PC-3 (cell line): ENCODE results near the gene STRN3. TPM values are rescaled to one million over a fixed set of nuclear protein-coding genes. Genes with fewer than 3 reads are reported as not detected.
"Not testable (repeated sequence)": the region's sequence is repeated elsewhere in the genome, so short reads cannot be mapped to it uniquely, and the experiment has no call there.

Experiments
- ATAC-seq: fragments of 200-7000 bp; cut with Tn5 transposase; 2 replicates; pipeline ENCODE4 v1.9.1; 2020; ENCODE audit warnings: mild to moderate bottlenecking, moderate library complexity
- BruUV-seq: library from RNA; stranded (reverse); fragments of 400-500 nt; replicated peaks from 2 replicates; lab custom pipeline; 2021; lab: Mats Ljungman, UMichigan
- CTCF ChIA-PET: fragments of 300-600 bp; sonication (Branson Sonifier 250); formaldehyde crosslinking; loops from one replicate; lab custom pipeline; 2022; ENCODE audit warnings: antibody characterized with exemption; lab: Charles Lee
- POLR2A ChIA-PET: fragments of 300-600 bp; sonication (Branson Sonifier 250); formaldehyde crosslinking; loops from one replicate; lab custom pipeline; 2022; ENCODE audit warnings: antibody characterized with exemption; ENCODE audit not compliant: unreplicated experiment; lab: Charles Lee
- DNase-seq: peaks from one replicate; pipeline ENCODE4 v3.0.0-alpha.2; 2015
- H2AFZ ChIP-seq: fragments of 300-600 bp; sonication (generic); 2 replicates; pipeline ENCODE4 v1.6.0; 2016; ENCODE audit warnings: antibody characterized with exemption, low read length
- H3F3A ChIP-seq: fragments of 300-600 bp; sonication (generic); one replicate; pipeline ENCODE4 v1.6.0; 2017; ENCODE audit warnings: antibody characterized with exemption, low read length, control low read depth, mild to moderate bottlenecking; ENCODE audit not compliant: unreplicated experiment
- H3K27ac ChIP-seq: fragments of 300-600 bp; sonication (generic); 2 replicates; pipeline ENCODE4 v1.5.1; 2016; ENCODE audit warnings: mild to moderate bottlenecking, low read length
- H3K27me3 ChIP-seq: fragments of 300-600 bp; sonication (generic); 2 replicates; pipeline ENCODE4 v1.6.1; 2016; ENCODE audit warnings: low read length, mixed read lengths
- H3K36me3 ChIP-seq: fragments of 300-600 bp; sonication (generic); 2 replicates; pipeline ENCODE4 v1.6.1; 2016; ENCODE audit warnings: low read depth, mixed run types, low read length, mixed read lengths
- H3K4me1 ChIP-seq: fragments of 300-600 bp; sonication (generic); 2 replicates; pipeline ENCODE4 v1.5.1; 2016; ENCODE audit warnings: low read length; ENCODE audit not compliant: insufficient read depth
- H3K4me2 ChIP-seq: fragments of 300-600 bp; sonication (generic); 2 replicates; pipeline ENCODE4 v1.6.0; 2016; ENCODE audit warnings: low read length
- H3K4me3 ChIP-seq: fragments of 300-600 bp; sonication (generic); 2 replicates; pipeline ENCODE4 v1.5.1; 2016; ENCODE audit warnings: mild to moderate bottlenecking, low read length, mixed read lengths
- H3K79me2 ChIP-seq: fragments of 300-600 bp; sonication (generic); 2 replicates; pipeline ENCODE4 v1.6.1; 2017; ENCODE audit warnings: low read length, mixed read lengths
- H3K9ac ChIP-seq: fragments of 300-600 bp; sonication (generic); 2 replicates; pipeline ENCODE4 v1.6.0; 2016; ENCODE audit warnings: mild to moderate bottlenecking, low read length
- H3K9me2 ChIP-seq: fragments of 300-600 bp; sonication (generic); replicated peaks from 2 replicates; pipeline ENCODE4 v1.6.1; 2016; ENCODE audit warnings: mixed run types, low read length, mixed read lengths
- H3K9me3 ChIP-seq: fragments of 300-600 bp; sonication (generic); 2 replicates; pipeline ENCODE4 v1.6.1; 2016; ENCODE audit warnings: low read length, mixed read lengths
- H4K20me1 ChIP-seq: fragments of 300-600 bp; sonication (generic); 2 replicates; pipeline ENCODE4 v1.6.1; 2016; ENCODE audit warnings: low read length, mixed read lengths
- CTCF ChIP-seq: fragments of 300-600 bp; sonication (generic); conservative IDR thresholded peaks from 2 replicates; pipeline ENCODE4 v1.5.1; 2017; ENCODE audit warnings: antibody characterized with exemption, low read depth, mild to moderate bottlenecking, low read length
- EZH2 ChIP-seq: fragments of 300-600 bp; sonication (generic); IDR thresholded peaks from one replicate; pipeline ENCODE4 v1.6.1; 2017; ENCODE audit warnings: antibody characterized with exemption, mild to moderate bottlenecking, low read length; ENCODE audit not compliant: unreplicated experiment
- EZH2phosphoT487 ChIP-seq: fragments of 300-600 bp; sonication (generic); IDR thresholded peaks from 2 replicates; pipeline ENCODE4 v1.6.1; 2018; ENCODE audit warnings: mild to moderate bottlenecking, antibody characterized with exemption, low read length, borderline replicate concordance
- intact Hi-C: fragments of 100-400 bp; cut with micrococcal nuclease; formaldehyde crosslinking; loops from 2 replicates; pipeline ENCODE4 v1.9.0; 2023
- total RNA-seq: library from RNA; depleted of rRNA; stranded (reverse); fragments of >200 nt; gene quantifications from 2 replicates; pipeline ENCODE4 v1.2.3, GENCODE V29; 2014

STRN3 gene
- total RNA-seq, 1 experiment from 2014 or later = 41.4 TPM

DNA sequence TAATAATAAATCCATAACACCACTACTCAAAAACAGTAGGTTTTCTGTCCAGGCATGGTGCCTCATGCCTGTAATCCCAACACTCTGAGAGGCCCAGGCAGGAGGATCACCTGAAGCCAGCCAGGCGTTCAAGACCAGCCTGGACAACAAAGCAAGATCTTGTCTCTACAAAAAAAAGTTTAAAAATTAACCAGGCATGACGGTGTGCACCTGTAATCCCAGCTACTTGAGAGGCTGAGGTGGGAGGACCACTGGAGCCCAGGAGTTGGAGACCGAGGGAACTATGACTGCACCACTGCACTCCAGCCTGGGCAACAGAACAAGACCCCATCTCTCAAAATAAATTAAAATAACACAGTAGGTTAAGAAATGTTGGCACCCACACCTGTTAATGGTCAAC, 45.2 kb downstream of the STRN3 start:
- DNase-seq = no peak
- Histone ChIP-seq H3K27ac (no peak overlapping the region), H3K4me1 (no peaks in the 10 kb centered on the region), H2AFZ (no peak overlapping the region), H3K79me2 (peaks cover 96% of the 10 kb centered on the region), H3K9ac (no peak overlapping the region), H3F3A (no peaks in the 10 kb centered on the region), H3K9me3 (no peaks in the 10 kb centered on the region), H3K27me3 (no peaks in the 10 kb centered on the region), H3K4me3 (no peak overlapping the region), H3K36me3 (no peaks in the 10 kb centered on the region), H3K9me2 (no peaks in the 10 kb centered on the region), H4K20me1 (0 out of 2 replicates have a peak, but pooled peaks cover 5% of the 10 kb centered on the region), H3K4me2 (no peak overlapping the region)
- intact Hi-C loops = loop anchor here (1.0 to 2.0 kb wide), 3 partner anchors 46 to 376 kb away; partner anchors contain the start of gene STRN3
- TF ChIP-seq CTCF (no peak), EZH2 (no peak), EZH2phosphoT487 (no peak)
- ChIA-PET POLR2A (interaction anchor here (0.6 kb wide), 1 partner anchor 48 kb away, joined by 3 read pairs; no protein-coding TSS in a partner anchor), CTCF (interaction anchor here (0.6 kb wide), 1 partner anchor 92 kb away, joined by 3 read pairs; no protein-coding TSS in a partner anchor)
- no TSS peak for BruUV-seq
- ATAC-seq = 0 out of 2 replicates have a peak, but pooled peaks have one; percentile 13

GRCh38 chr14:30980106-30980704, 46.0 kb downstream of the STRN3 start:
- POLR2A ChIA-PET = interaction anchor here (0.6 kb wide), 1 partner anchor 48 kb away, joined by 3 read pairs; no protein-coding TSS in a partner anchor
- H3K9me2 ChIP-seq, CTCF ChIA-PET, H3K27ac ChIP-seq, H3K4me3 ChIP-seq, H3F3A ChIP-seq, BruUV-seq, H3K9ac ChIP-seq, H4K20me1 ChIP-seq, H2AFZ ChIP-seq, H3K36me3 ChIP-seq, H3K9me3 ChIP-seq, H3K4me1 ChIP-seq, H3K4me2 ChIP-seq, H3K27me3 ChIP-seq: not testable (repeated sequence)
- intact Hi-C loops = loop anchor here (1.0 to 2.0 kb wide), 3 partner anchors 47 to 377 kb away; partner anchors contain the start of gene STRN3
- ATAC-seq (peak; percentile 89), DNase-seq (peak; percentile 87)
- H3K79me2 ChIP-seq = peaks cover 96% of the 10 kb centered on the region
- peak; percentile 69 for TF ChIP-seq CTCF

GRCh38 chr14:30977752-30978151, 48.4 kb downstream of the STRN3 start:
- Histone ChIP-seq H3K27me3 (no peaks in the 10 kb centered on the region), H3K79me2 (peaks cover 97% of the 10 kb centered on the region), H3K9me3 (no peaks in the 10 kb centered on the region), H3F3A (no peaks in the 10 kb centered on the region), H2AFZ (no peak overlapping the region), H3K4me3 (no peak overlapping the region), H3K27ac (no peak overlapping the region), H3K9ac (no peak overlapping the region), H4K20me1 (no peaks in the 10 kb centered on the region), H3K9me2 (no peaks in the 10 kb centered on the region), H3K4me1 (peaks cover 25% of the 10 kb centered on the region), H3K36me3 (no peaks in the 10 kb centered on the region), H3K4me2 (no peak overlapping the region)
- POLR2A ChIA-PET = interaction anchor here (0.6 kb wide), 1 partner anchor 18 kb away, joined by 8 read pairs; no protein-coding TSS in a partner anchor
- intact Hi-C loops = no loop called here
- DNase-seq (no peak), ATAC-seq (no peak)
- no TSS peak for BruUV-seq
- TF ChIP-seq CTCF (no peak), EZH2phosphoT487 (no peak), EZH2 (no peak)
- CTCF ChIA-PET = no interaction called here
